Upper lobe of left lung (tissue), 4 donors: ENCODE results near the gene IRF4.

Source experiments
- EP300 ChIP-seq, 4 donors: sonication (generic); formaldehyde crosslinking; IDR thresholded peaks; one replicate each; pipeline ENCODE4 v1.5.1; 2017; ENCODE audit warnings: antibody characterized with exemption in 4 of 4, control low read depth in 2 of 4
- TF ChIP-seq, protein P1 (sequence below), 6 experiments: fragments of 450-650 bp in 4 of 6; fragments of 200-600 bp in 2 of 6; sonication (generic) in 2 of 6; IDR thresholded peaks; one replicate each; pipeline ENCODE4 v1.5.1; 2016 to 2019; ENCODE audit warnings: antibody characterized with exemption in 6 of 6

DNA sequence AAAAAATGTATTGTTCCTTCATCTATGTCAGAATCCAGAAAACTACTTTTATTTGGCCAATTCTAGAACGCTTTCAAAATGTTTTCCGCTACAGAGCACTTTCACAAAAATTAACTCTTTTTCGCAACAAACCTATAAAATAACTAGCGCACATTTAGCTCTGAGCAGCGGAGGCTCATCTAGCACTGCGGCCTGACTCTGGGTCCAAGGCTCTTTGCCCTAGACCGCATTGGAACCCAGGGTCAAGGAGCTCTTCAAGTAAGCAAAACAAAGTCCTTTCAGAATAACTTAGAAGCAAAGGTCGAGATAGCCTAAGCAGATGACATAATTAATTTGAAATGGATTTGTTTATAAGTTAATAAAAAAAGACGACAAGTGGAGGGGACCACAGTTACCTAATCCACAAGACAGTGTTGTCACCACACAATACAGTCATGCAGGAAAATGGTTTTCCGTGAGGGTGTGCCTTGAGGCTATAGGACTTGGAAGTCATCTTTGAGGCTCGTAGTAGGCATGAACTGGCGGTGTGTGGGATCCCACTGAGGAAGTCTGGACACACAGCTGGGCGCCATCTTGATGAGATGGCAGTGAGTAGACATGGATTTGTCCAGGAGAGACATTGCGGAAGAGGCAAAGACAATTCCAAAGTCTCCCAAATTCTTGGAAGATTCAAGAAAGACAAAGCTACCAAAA lies 29.2 kb upstream of the IRF4 start:
- TF ChIP-seq, protein P1, sequence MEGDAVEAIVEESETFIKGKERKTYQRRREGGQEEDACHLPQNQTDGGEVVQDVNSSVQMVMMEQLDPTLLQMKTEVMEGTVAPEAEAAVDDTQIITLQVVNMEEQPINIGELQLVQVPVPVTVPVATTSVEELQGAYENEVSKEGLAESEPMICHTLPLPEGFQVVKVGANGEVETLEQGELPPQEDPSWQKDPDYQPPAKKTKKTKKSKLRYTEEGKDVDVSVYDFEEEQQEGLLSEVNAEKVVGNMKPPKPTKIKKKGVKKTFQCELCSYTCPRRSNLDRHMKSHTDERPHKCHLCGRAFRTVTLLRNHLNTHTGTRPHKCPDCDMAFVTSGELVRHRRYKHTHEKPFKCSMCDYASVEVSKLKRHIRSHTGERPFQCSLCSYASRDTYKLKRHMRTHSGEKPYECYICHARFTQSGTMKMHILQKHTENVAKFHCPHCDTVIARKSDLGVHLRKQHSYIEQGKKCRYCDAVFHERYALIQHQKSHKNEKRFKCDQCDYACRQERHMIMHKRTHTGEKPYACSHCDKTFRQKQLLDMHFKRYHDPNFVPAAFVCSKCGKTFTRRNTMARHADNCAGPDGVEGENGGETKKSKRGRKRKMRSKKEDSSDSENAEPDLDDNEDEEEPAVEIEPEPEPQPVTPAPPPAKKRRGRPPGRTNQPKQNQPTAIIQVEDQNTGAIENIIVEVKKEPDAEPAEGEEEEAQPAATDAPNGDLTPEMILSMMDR (IDR thresholded peaks at IDR 0.05) = no peak
- TF ChIP-seq EP300 (IDR thresholded peaks at IDR 0.05) = no peak
